PC-9 (cell line): ENCODE measurements around the gene SH3RF2. TPM values are rescaled to one million over a fixed set of nuclear protein-coding genes. Genes with fewer than 3 reads are reported as not detected.

Source experiments
- BruUV-seq: library from RNA; stranded (reverse); fragments of 400-500 nt; replicated peaks from 2 replicates; lab custom pipeline; 2021; lab: Mats Ljungman, UMichigan
- CTCF ChIA-PET: fragments of 300-600 bp; sonication (Branson Sonifier 250); formaldehyde crosslinking; loops from one replicate; lab custom pipeline; 2022; ENCODE audit warnings: antibody characterized with exemption; lab: Charles Lee
- POLR2A ChIA-PET: fragments of 300-600 bp; sonication (Branson Sonifier 250); formaldehyde crosslinking; loops from one replicate; lab custom pipeline; 2022; ENCODE audit warnings: antibody characterized with exemption; ENCODE audit not compliant: unreplicated experiment; lab: Charles Lee
- DNase-seq, 2 experiments: peaks; one replicate each; pipeline versions ENCODE4 v3.0.0 to v3.0.0-alpha.2; 2015 to 2022; ENCODE audit warnings: mixed read lengths in 1 of 2
- H2AFZ ChIP-seq: fragments of 200-600 bp; sonication (generic); 2 replicates; pipeline ENCODE4 v1.8.1; 2017; ENCODE audit warnings: antibody characterized with exemption
- H3F3A ChIP-seq: fragments of 200-600 bp; sonication (generic); 2 replicates; pipeline ENCODE4 v1.8.1; 2017; ENCODE audit warnings: antibody characterized with exemption, mild to moderate bottlenecking, low read depth; ENCODE audit not compliant: insufficient read depth
- H3K27ac ChIP-seq: fragments of 200-600 bp; sonication (generic); 2 replicates; pipeline ENCODE4 v1.6.1; 2016; ENCODE audit warnings: mixed run types
- H3K27me3 ChIP-seq: fragments of 200-600 bp; sonication (generic); 2 replicates; pipeline ENCODE4 v1.6.1; 2016; ENCODE audit warnings: low read depth, mixed run types; ENCODE audit not compliant: insufficient read depth
- H3K36me3 ChIP-seq: fragments of 200-600 bp; sonication (generic); 2 replicates; pipeline ENCODE4 v1.6.1; 2016; ENCODE audit warnings: low read depth, mixed run types
- H3K4me1 ChIP-seq: fragments of 200-600 bp; sonication (generic); replicated peaks from 2 replicates; pipeline ENCODE4 v1.6.1; 2016; ENCODE audit warnings: mixed run types; ENCODE audit not compliant: insufficient read depth
- H3K4me2 ChIP-seq: fragments of 200-600 bp; sonication (generic); 2 replicates; pipeline ENCODE4 v1.6.1; 2017; ENCODE audit warnings: mixed run types
- H3K4me3 ChIP-seq: fragments of 200-600 bp; sonication (generic); 2 replicates; pipeline ENCODE4 v1.6.1; 2016; ENCODE audit warnings: mixed run types
- H3K79me2 ChIP-seq: fragments of 200-600 bp; sonication (generic); 2 replicates; pipeline ENCODE4 v1.6.1; 2017; ENCODE audit warnings: low read depth, mixed run types
- H3K9me2 ChIP-seq: fragments of 200-600 bp; sonication (generic); 2 replicates; pipeline ENCODE4 v1.8.1; 2017; ENCODE audit warnings: mild to moderate bottlenecking; ENCODE audit not compliant: insufficient read depth
- H3K9me3 ChIP-seq: fragments of 200-600 bp; sonication (generic); 2 replicates; pipeline ENCODE4 v1.8.1; 2016; ENCODE audit warnings: low read depth; ENCODE audit not compliant: insufficient read depth
- H4K20me1 ChIP-seq: fragments of 200-600 bp; sonication (generic); 2 replicates; pipeline ENCODE4 v1.8.1; 2017; ENCODE audit not compliant: insufficient read depth
- EZH2 ChIP-seq: fragments of 200-600 bp; sonication (generic); IDR thresholded peaks from 2 replicates; pipeline ENCODE4 v1.8.0; 2017; ENCODE audit warnings: antibody characterized with exemption, low read depth
- intact Hi-C: fragments of 100-400 bp; cut with micrococcal nuclease; formaldehyde crosslinking; loops from one replicate; pipeline ENCODE4 v1.10.0; 2022; ENCODE audit not compliant: unreplicated experiment
- total RNA-seq: library from RNA; stranded (reverse); gene quantifications from 2 replicates; pipeline ENCODE4 v1.2.3, GENCODE V29; 2021
- TF ChIP-seq, protein P1 (sequence below): fragments of 200-600 bp; sonication (generic); conservative IDR thresholded peaks from 2 replicates; pipeline ENCODE4 v1.6.1; 2017; ENCODE audit warnings: mixed run types, antibody characterized with exemption, mild to moderate bottlenecking, moderate library complexity

SH3RF2 gene
- total RNA-seq, 1 experiment from 2014 or later: 37.2 TPM

DNA sequence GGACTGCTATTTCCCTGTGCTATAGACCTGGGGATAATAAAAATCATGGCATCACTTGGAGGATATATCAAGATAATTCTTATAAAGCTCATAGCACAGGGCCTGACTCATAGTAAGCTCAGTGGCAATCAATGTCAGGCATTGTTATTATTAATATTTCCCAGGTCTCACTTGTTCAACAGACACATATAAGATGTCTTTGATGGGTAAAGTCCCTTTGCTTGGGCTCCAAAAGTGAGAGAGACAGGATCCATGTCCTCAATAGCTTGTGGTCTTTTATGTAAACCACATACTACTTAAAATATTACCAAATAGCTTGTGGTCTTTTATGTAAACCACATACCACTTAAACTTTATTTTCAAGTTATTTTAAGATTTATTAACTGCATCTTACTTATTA, 11.2 kb downstream of the SH3RF2 start:
- BruUV-seq: no TSS peak
- peak overlapping the region; percentile 36; the same call in 1 of the 2 replicates for H3K4me2 ChIP-seq
- peak overlapping the region; percentile 84 for H3K27ac ChIP-seq
- H3K4me1 ChIP-seq: peaks cover 55% of the 10 kb centered on the region
- H3K9me3 ChIP-seq: no peaks in the 10 kb centered on the region
- no peaks in the 10 kb centered on the region for H3K27me3 ChIP-seq
- no peaks in the 10 kb centered on the region for H4K20me1 ChIP-seq
- peaks cover 36% of the 10 kb centered on the region for H3K79me2 ChIP-seq
- TF ChIP-seq EZH2: no peak
- TF ChIP-seq, protein P1, sequence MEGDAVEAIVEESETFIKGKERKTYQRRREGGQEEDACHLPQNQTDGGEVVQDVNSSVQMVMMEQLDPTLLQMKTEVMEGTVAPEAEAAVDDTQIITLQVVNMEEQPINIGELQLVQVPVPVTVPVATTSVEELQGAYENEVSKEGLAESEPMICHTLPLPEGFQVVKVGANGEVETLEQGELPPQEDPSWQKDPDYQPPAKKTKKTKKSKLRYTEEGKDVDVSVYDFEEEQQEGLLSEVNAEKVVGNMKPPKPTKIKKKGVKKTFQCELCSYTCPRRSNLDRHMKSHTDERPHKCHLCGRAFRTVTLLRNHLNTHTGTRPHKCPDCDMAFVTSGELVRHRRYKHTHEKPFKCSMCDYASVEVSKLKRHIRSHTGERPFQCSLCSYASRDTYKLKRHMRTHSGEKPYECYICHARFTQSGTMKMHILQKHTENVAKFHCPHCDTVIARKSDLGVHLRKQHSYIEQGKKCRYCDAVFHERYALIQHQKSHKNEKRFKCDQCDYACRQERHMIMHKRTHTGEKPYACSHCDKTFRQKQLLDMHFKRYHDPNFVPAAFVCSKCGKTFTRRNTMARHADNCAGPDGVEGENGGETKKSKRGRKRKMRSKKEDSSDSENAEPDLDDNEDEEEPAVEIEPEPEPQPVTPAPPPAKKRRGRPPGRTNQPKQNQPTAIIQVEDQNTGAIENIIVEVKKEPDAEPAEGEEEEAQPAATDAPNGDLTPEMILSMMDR: no peak
- intact Hi-C loops: loop anchor here (2.0 kb wide), 1 partner anchor 13 kb away; no protein-coding TSS in a partner anchor
- ChIA-PET CTCF (interaction anchor here (0.6 kb wide), 1 partner anchor 101 kb away, joined by 3 read pairs; no protein-coding TSS in a partner anchor), POLR2A (no interaction called here)
- H3K36me3 ChIP-seq: 0 out of 2 replicates have a peak, but pooled peaks cover 14% of the 10 kb centered on the region
- peaks cover 47% of the 10 kb centered on the region for H3F3A ChIP-seq
- no peak overlapping the region for H3K4me3 ChIP-seq
- H3K9me2 ChIP-seq: no peaks in the 10 kb centered on the region
- no peak overlapping the region for H2AFZ ChIP-seq
- no peak for DNase-seq

DNA sequence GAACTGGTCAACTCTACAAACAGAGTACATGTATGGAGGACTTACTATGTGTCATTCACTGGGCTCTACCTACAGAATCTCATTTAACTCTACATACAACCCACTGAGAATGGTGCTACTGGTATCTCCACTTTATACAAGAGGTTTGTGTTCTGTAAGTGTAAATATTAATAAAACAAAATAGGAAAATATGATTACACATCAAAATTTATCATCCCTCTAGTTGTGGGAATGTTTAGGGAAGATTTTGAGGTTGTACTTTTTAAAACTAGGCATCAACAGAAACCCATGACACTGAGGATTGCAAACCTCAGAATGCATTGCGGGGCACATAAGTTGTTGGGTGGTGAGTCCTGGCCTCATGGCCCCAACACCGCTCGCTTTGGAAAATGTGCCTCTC, 11.7 kb downstream of the SH3RF2 start:
- 0 out of 2 replicates have a peak, but pooled peaks cover 14% of the 10 kb centered on the region for H3K36me3 ChIP-seq
- TF ChIP-seq, protein P1: no peak
- TF ChIP-seq EZH2: no peak
- H3K4me2 ChIP-seq: no peak overlapping the region
- H3K79me2 ChIP-seq: peaks cover 34% of the 10 kb centered on the region
- H3K9me2 ChIP-seq: no peaks in the 10 kb centered on the region
- no peak overlapping the region for H2AFZ ChIP-seq
- H3K4me3 ChIP-seq: no peak overlapping the region
- CTCF ChIA-PET: no interaction called here
- BruUV-seq: no TSS peak
- H3K4me1 ChIP-seq: peaks cover 51% of the 10 kb centered on the region
- DNase-seq: no peak
- H3K27me3 ChIP-seq: no peaks in the 10 kb centered on the region
- no peaks in the 10 kb centered on the region for H3K9me3 ChIP-seq
- POLR2A ChIA-PET: no interaction called here
- H3F3A ChIP-seq: peaks cover 45% of the 10 kb centered on the region
- no peaks in the 10 kb centered on the region for H4K20me1 ChIP-seq
- no peak overlapping the region for H3K27ac ChIP-seq
- intact Hi-C loops: no loop called here

DNA sequence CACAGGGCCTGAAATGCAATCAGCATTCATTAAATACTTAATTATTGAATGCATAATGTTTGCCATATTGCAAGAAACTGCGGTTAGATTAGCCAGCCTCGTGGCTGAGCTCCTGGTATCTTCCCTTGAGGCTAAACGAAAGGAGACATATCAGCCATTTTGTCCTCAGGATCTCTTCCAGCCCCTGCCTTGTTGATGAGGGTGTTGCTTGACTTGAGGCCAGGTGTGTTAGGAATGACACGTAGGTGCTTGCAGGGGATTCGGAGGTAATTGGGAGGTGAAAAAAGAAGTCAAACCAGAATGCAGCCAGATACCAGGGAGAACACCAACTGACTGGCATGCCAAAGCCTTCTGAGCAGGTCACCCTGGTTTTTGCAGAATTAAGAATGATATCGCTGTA, 12.5 kb downstream of the SH3RF2 start:
- CTCF ChIA-PET: no interaction called here
- no peak overlapping the region for H3K4me3 ChIP-seq
- TF ChIP-seq, protein P1: no peak
- no peak for TF ChIP-seq EZH2
- 0 out of 2 replicates have a peak, but pooled peaks cover 14% of the 10 kb centered on the region for H3K36me3 ChIP-seq
- POLR2A ChIA-PET: no interaction called here
- peaks cover 38% of the 10 kb centered on the region for H3F3A ChIP-seq
- peaks cover 34% of the 10 kb centered on the region for H3K79me2 ChIP-seq
- H3K9me3 ChIP-seq: no peaks in the 10 kb centered on the region
- no TSS peak for BruUV-seq
- H3K9me2 ChIP-seq: no peaks in the 10 kb centered on the region
- no peak overlapping the region for H3K4me2 ChIP-seq
- no peak overlapping the region for H2AFZ ChIP-seq
- peaks cover 42% of the 10 kb centered on the region for H3K4me1 ChIP-seq
- no peak for DNase-seq
- H4K20me1 ChIP-seq: no peaks in the 10 kb centered on the region
- no peaks in the 10 kb centered on the region for H3K27me3 ChIP-seq
- intact Hi-C loops: no loop called here
- H3K27ac ChIP-seq: no peak overlapping the region
